HepG2 (cell line): ENCODE results near the gene PLEKHA6. TPM values are rescaled to one million over a fixed set of nuclear protein-coding genes. Genes with fewer than 3 reads are reported as not detected.
A peak's percentile ranks its signal among the peaks of the same experiment; 100 is the strongest.

Source experiments
- ATAC-seq: fragments of 200-7000 bp; cut with Tn5 transposase; 3 replicates; pipeline ENCODE4 v1.9.1; 2020; ENCODE audit warnings: mild to moderate bottlenecking, moderate library complexity
- BruUV-seq: library from RNA; stranded (reverse); fragments of 400-500 nt; replicated peaks from 2 replicates; lab custom pipeline; 2021; lab: Mats Ljungman, UMichigan
- CTCF ChIA-PET: fragments of 300-600 bp; formaldehyde crosslinking; extraction: SDS; loops from one replicate; lab custom pipeline; 2021; ENCODE audit warnings: low total read pairs, inconsistent platforms, low intra/inter-chr PET ratio; lab: Yijun Ruan, JAX
- POLR2A ChIA-PET: fragments of 350-600 bp; sonication (Branson Sonifier 250); formaldehyde crosslinking; loops from one replicate; lab custom pipeline; 2020; ENCODE audit warnings: antibody characterized with exemption, inconsistent platforms; lab: Yijun Ruan, JAX
- DNase-seq: peaks from one replicate; pipeline ENCODE4 v3.0.0-alpha.2; 2015; ENCODE audit warnings: low spot score
- FAIRE-seq: peaks from 3 replicates; lab custom pipeline; 2011; peaks lifted over from hg19 to GRCh38; lab: Jason Lieb, UNC
- H2AFZ ChIP-seq: one replicate; pipeline ENCODE4 v1.6.1; 2011; ENCODE audit warnings: low read length, inconsistent platforms
- H3K27ac ChIP-seq: fragments of 300-600 bp; 3 replicates; pipeline ENCODE4 v1.8.0; 2011; ENCODE audit warnings: mixed run types, mild to moderate bottlenecking, mixed read lengths, low read length, inconsistent platforms; ENCODE audit not compliant: insufficient read depth; ENCODE audit errors: extremely low read length
- H3K27me3 ChIP-seq, 2 experiments: fragments of 200-600 bp in 1 of 2; 2 replicates in 1 of 2; 3 replicates in 1 of 2; pipeline versions ENCODE4 v1.6.0 to v1.8.0; 2011; ENCODE audit warnings: low read length in 2 of 2, mild to moderate bottlenecking in 2 of 2, moderate library complexity in 2 of 2, inconsistent platforms in 1 of 2; ENCODE audit not compliant: insufficient read depth in 2 of 2, control insufficient read depth in 1 of 2
- H3K36me3 ChIP-seq, 2 experiments: fragments of 200-600 bp in 1 of 2; replicated peaks in 1 of 2; 2 replicates in 1 of 2; 3 replicates in 1 of 2; pipeline versions ENCODE4 v1.5.1 to v1.8.0; 2011; ENCODE audit warnings: low read length in 2 of 2, inconsistent platforms in 1 of 2; ENCODE audit not compliant: insufficient read depth in 2 of 2, control insufficient read depth in 1 of 2
- H3K4me1 ChIP-seq: 2 replicates; pipeline ENCODE4 v1.5.1; 2012; ENCODE audit warnings: low read length, inconsistent platforms; ENCODE audit not compliant: insufficient read depth
- H3K4me2 ChIP-seq: 2 replicates; pipeline ENCODE4 v1.6.0; 2011; ENCODE audit warnings: low read depth, low read length, inconsistent platforms
- H3K4me3 ChIP-seq, 3 experiments: fragments of 200-600 bp in 1 of 3; sonication (generic), shearing (Covaris generic) in 1 of 3; replicated peaks in 1 of 3; 2 replicates each; pipeline ENCODE4 v1.5.1; 2011 to 2016; ENCODE audit warnings: low read length in 3 of 3, inconsistent platforms in 2 of 3, low read depth in 2 of 3, mild to moderate bottlenecking in 2 of 3, control low read depth in 1 of 3, mixed read lengths in 1 of 3; ENCODE audit not compliant: insufficient read depth in 1 of 3
- H3K79me2 ChIP-seq: one replicate; pipeline ENCODE4 v1.6.1; 2011; ENCODE audit warnings: low read length, inconsistent platforms; ENCODE audit not compliant: insufficient read depth
- H3K9ac ChIP-seq: 2 replicates; pipeline ENCODE4 v1.6.0; 2011; ENCODE audit warnings: mild to moderate bottlenecking, low read depth, low read length, inconsistent platforms; ENCODE audit not compliant: insufficient read depth
- H3K9me3 ChIP-seq: 2 replicates; pipeline ENCODE4 v1.5.1; 2012; ENCODE audit warnings: mild to moderate bottlenecking, low read length
- H4K20me1 ChIP-seq: 2 replicates; pipeline ENCODE4 v1.6.0; 2011; ENCODE audit warnings: inconsistent platforms, mild to moderate bottlenecking, low read length, moderate library complexity; ENCODE audit not compliant: insufficient read depth
- AGO2 ChIP-seq: fragments of 200-400 bp; formaldehyde crosslinking; optimal IDR thresholded peaks from 2 replicates; pipeline ENCODE3; 2017; ENCODE audit warnings: mild to moderate bottlenecking, low read depth, low read length, moderate library complexity
- HNF4G ChIP-seq, 2 experiments: sonication (generic) in 1 of 2; formaldehyde crosslinking in 1 of 2; IDR thresholded peaks; 2 replicates each; pipeline versions ENCODE4 v1.4.0 to v1.6.1; 2011 to 2020; ENCODE audit warnings: borderline replicate concordance in 2 of 2, low read depth in 2 of 2, mild to moderate bottlenecking in 2 of 2, low read length in 1 of 2, missing genetic modification reagents in 1 of 2, moderate library complexity in 1 of 2
- KMT2A ChIP-seq: sonication (generic); formaldehyde crosslinking; IDR thresholded peaks from 2 replicates; pipeline ENCODE4 v1.4.0; 2020; ENCODE audit warnings: missing genetic modification reagents
- PCBP2 ChIP-seq: fragments of 200-400 bp; formaldehyde crosslinking; optimal IDR thresholded peaks from 2 replicates; pipeline ENCODE3; 2018; ENCODE audit warnings: low read length, low read depth; ENCODE audit not compliant: poor library complexity, severe bottlenecking
- REL ChIP-seq: sonication (generic); formaldehyde crosslinking; conservative IDR thresholded peaks from 2 replicates; pipeline ENCODE4 v1.8.0; 2022; ENCODE audit warnings: mild to moderate bottlenecking, missing genetic modification reagents, moderate library complexity
- SOX5 ChIP-seq: IDR thresholded peaks from 2 replicates; pipeline ENCODE4 v1.6.1; 2016; ENCODE audit warnings: borderline replicate concordance
- ZNF101 ChIP-seq: sonication (generic); formaldehyde crosslinking; IDR thresholded peaks from 2 replicates; pipeline ENCODE4 v1.4.0; 2020; ENCODE audit warnings: mild to moderate bottlenecking, low read depth, missing genetic modification reagents, borderline replicate concordance
- ZNF24 ChIP-seq: fragments of 450-650 bp; IDR thresholded peaks from 2 replicates; pipeline ENCODE4 v1.6.1; 2017; ENCODE audit warnings: antibody characterized with exemption, mild to moderate bottlenecking
- ZNF460 ChIP-seq: sonication (generic); formaldehyde crosslinking; IDR thresholded peaks from 2 replicates; pipeline ENCODE4 v1.5.1; 2020; ENCODE audit warnings: missing genetic modification reagents, mild to moderate bottlenecking, borderline replicate concordance
- ZNF569 ChIP-seq: sonication (generic); formaldehyde crosslinking; IDR thresholded peaks from 2 replicates; pipeline ENCODE4 v1.5.0; 2020; ENCODE audit warnings: mild to moderate bottlenecking, missing genetic modification reagents, moderate library complexity, borderline replicate concordance
- ZNF773 ChIP-seq: sonication (generic); formaldehyde crosslinking; IDR thresholded peaks from 2 replicates; pipeline ENCODE4 v1.4.0; 2020; ENCODE audit warnings: missing genetic modification reagents, borderline replicate concordance
- WGBS: methylation state at CpG from one replicate; pipeline ENCODE4 v1.1.6; 2017; ENCODE audit warnings: low lambda C conversion rate; 5-methylcytosine and 5-hydroxymethylcytosine counted together
- in situ Hi-C: cut with HindIII; loops from 2 replicates; pipeline ENCODE4 v1.10.0; 2017; ENCODE audit warnings: low pct_unique_long_range_greater_than_20kb; ENCODE audit not compliant: extremely low pct_ligation_motif_present
- intact Hi-C: fragments of 100-400 bp; cut with micrococcal nuclease; formaldehyde crosslinking; loops from one replicate; pipeline ENCODE4 v1.10.0; 2022; ENCODE audit not compliant: unreplicated experiment
- polyA plus RNA-seq, 8 experiments: library from polyadenylated mRNA; depleted of rRNA in 3 of 8; stranded (reverse) in 7 of 8; unstranded in 1 of 8; fragments of >200 nt; fragmentation: Illumina TruSeq in 4 of 8; extraction: Trizol in 4 of 8; gene quantifications; 2 replicates each; pipeline versions ENCODE4 v1.2.1 to v1.2.3, GENCODE V29; 2011 to 2016; ENCODE audit warnings: low read depth in 4 of 8, missing spikeins in 1 of 8, mixed read lengths in 1 of 8; ENCODE audit not compliant: insufficient read depth in 1 of 8
- total RNA-seq, 5 experiments: library from RNA; depleted of rRNA; stranded (reverse); fragments of >200 nt; fragmentation: Illumina TruSeq; extraction: Trizol; gene quantifications; 2 replicates each; pipeline ENCODE4 v1.2.3, GENCODE V29; 2016; ENCODE audit warnings: low read depth in 1 of 5
- TF ChIP-seq, protein P1 (sequence below): sonication (generic); formaldehyde crosslinking; IDR thresholded peaks from 2 replicates; pipeline ENCODE4 v1.5.0; 2020; ENCODE audit warnings: mild to moderate bottlenecking, missing genetic modification reagents, borderline replicate concordance
- TF ChIP-seq, protein P2 (sequence below): sonication (generic); formaldehyde crosslinking; IDR thresholded peaks from 2 replicates; pipeline ENCODE4 v1.9.0; 2021; ENCODE audit warnings: missing genetic modification reagents, borderline replicate concordance

PLEKHA6 gene
- total and polyA plus RNA-seq, 2 of the 13 experiments (the other 11 are each of a cell fraction or from before 2014, with no cell fraction given): 5.3 to 11.4 TPM

DNA sequence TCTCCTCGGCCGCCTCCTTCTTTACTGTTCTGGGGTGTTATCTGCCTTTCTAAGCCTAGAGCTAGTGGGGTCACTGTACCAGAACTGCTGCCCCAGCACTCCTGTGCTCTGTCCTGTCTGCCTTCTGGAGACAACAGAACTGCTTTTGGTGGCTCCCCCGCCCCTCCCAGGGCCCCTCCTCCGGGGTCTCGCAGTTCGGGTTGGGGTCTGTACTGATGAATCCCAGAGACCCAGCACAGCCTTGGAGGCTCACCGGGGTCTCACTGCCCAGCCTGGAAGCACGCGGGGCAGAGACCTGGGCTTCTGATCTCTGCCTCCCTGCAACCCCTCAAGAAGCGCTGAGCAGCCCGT, 3.2 kb upstream of the PLEKHA6 start:
- Histone ChIP-seq H3K9me3 (no peaks in the 10 kb centered on the region), H4K20me1 (no peaks in the 10 kb centered on the region), H3K4me3 (no peak overlapping the region), H3K36me3 (peaks cover 5 to 21% of the 10 kb centered on the region in 2 experiments; a peak in 3 of 5 replicates), H3K4me1 (peaks cover 20% of the 10 kb centered on the region), H3K27me3 (no peaks in the 10 kb centered on the region), H2AFZ (no peak overlapping the region), H3K27ac (no peak overlapping the region), H3K79me2 (no peaks in the 10 kb centered on the region), H3K4me2 (no peak overlapping the region), H3K9ac (peak overlapping the region; percentile 14; the same call in 1 of the 2 replicates)
- DNase-seq (no peak), FAIRE-seq (no peak), ATAC-seq (no peak)
- in situ Hi-C loops: loop anchor here (5.0 to 25.0 kb wide), 4 partner anchors 101 to 501 kb away; partner anchors contain the start of genes GOLT1A and SNRPE
- over 99% methylated on average over 5 of the region's 11 CpGs for WGBS
- TF ChIP-seq PCBP2 (no peak), REL (CRISPR knock-in tag) (no peak), ZNF773 (CRISPR knock-in tag) (no peak), ZNF24 (no peak), HNF4G (IDR thresholded peaks at IDR 0.05; ENCODE audit: borderline replicate concordance, low read depth, low read length) (no peak), HNF4G (CRISPR knock-in tag; IDR thresholded peaks at IDR 0.05; ENCODE audit: borderline replicate concordance, low read depth) (no peak), KMT2A (no peak), ZNF101 (no peak), SOX5 (CRISPR knock-in tag) (no peak), AGO2 (peak; percentile 34), ZNF569 (no peak), ZNF460 (CRISPR knock-in tag) (no peak)
- TF ChIP-seq, protein P1, sequence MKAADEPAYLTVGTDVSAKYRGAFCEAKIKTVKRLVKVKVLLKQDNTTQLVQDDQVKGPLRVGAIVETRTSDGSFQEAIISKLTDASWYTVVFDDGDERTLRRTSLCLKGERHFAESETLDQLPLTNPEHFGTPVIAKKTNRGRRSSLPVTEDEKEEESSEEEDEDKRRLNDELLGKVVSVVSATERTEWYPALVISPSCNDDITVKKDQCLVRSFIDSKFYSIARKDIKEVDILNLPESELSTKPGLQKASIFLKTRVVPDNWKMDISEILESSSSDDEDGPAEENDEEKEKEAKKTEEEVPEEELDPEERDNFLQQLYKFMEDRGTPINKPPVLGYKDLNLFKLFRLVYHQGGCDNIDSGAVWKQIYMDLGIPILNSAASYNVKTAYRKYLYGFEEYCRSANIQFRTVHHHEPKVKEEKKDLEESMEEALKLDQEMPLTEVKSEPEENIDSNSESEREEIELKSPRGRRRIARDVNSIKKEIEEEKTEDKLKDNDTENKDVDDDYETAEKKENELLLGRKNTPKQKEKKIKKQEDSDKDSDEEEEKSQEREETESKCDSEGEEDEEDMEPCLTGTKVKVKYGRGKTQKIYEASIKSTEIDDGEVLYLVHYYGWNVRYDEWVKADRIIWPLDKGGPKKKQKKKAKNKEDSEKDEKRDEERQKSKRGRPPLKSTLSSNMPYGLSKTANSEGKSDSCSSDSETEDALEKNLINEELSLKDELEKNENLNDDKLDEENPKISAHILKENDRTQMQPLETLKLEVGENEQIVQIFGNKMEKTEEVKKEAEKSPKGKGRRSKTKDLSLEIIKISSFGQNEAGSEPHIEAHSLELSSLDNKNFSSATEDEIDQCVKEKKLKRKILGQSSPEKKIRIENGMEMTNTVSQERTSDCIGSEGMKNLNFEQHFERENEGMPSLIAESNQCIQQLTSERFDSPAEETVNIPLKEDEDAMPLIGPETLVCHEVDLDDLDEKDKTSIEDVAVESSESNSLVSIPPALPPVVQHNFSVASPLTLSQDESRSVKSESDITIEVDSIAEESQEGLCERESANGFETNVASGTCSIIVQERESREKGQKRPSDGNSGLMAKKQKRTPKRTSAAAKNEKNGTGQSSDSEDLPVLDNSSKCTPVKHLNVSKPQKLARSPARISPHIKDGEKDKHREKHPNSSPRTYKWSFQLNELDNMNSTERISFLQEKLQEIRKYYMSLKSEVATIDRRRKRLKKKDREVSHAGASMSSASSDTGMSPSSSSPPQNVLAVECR (CRISPR knock-in tag): 0 out of 2 replicates have a peak, but pooled peaks have one; percentile 2
- TF ChIP-seq, protein P2, sequence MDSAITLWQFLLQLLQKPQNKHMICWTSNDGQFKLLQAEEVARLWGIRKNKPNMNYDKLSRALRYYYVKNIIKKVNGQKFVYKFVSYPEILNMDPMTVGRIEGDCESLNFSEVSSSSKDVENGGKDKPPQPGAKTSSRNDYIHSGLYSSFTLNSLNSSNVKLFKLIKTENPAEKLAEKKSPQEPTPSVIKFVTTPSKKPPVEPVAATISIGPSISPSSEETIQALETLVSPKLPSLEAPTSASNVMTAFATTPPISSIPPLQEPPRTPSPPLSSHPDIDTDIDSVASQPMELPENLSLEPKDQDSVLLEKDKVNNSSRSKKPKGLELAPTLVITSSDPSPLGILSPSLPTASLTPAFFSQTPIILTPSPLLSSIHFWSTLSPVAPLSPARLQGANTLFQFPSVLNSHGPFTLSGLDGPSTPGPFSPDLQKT (CRISPR knock-in tag): no peak
- no TSS peak for BruUV-seq
- intact Hi-C loops: loop anchor here (1.0 kb wide), 3 partner anchors 105 to 149 kb away; no protein-coding TSS in a partner anchor
- POLR2A ChIA-PET: interaction anchor here (1.4 kb wide), 1 partner anchor 149 kb away, joined by 3 read pairs; the partner anchor contains the start of gene GOLT1A
- CTCF ChIA-PET: interaction anchor here (1.7 to 3.6 kb wide), 4 partner anchors 35 to 201 kb away, joined by 6 to 29 read pairs (median 20); partner anchors contain the start of gene GOLT1A
